LNCAP (cell line): ENCODE measurements around the gene CUL2.

Source experiments
- TF ChIP-seq, protein P1 (sequence below): fragments of 450-650 bp; IDR thresholded peaks from 2 replicates; pipeline ENCODE4 v1.5.1; 2017; ENCODE audit warnings: mild to moderate bottlenecking

CUL2 gene

DNA sequence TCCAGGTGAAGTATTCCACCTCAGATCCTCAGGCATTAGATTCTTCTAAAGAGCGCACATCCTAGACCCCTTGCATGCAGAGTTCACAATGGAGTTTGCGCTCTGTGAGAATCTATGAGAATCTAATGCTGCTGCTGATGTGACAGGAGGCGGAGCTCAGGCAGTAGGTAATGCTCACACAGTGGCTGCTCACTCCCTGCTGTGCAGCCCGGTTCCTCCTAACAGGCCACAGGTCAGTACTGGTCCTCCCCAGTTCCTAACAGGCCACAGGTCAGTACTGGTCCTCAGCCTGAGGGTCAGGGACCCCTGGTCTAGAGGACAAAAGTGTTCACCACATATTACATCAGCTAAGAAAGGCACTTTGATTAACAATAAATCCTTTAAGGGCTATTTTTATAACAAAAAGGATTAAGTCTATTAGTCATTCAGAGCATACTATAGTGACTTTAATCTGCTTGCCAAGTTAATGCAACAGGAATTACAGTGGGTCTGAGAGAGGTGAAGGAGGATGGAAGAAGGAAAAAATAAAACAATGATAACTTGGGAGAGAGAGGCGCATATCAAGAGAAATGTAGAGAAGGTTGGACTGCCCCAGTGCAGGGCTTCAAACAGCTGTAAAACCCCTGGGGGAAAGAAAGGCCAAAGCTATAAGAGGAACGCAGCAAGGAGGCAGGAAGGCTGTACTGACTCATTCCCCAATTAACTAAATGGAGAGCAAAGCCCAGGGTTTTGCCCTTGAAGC lies 49.2 kb downstream of the CUL2 start:
- TF ChIP-seq, protein P1, sequence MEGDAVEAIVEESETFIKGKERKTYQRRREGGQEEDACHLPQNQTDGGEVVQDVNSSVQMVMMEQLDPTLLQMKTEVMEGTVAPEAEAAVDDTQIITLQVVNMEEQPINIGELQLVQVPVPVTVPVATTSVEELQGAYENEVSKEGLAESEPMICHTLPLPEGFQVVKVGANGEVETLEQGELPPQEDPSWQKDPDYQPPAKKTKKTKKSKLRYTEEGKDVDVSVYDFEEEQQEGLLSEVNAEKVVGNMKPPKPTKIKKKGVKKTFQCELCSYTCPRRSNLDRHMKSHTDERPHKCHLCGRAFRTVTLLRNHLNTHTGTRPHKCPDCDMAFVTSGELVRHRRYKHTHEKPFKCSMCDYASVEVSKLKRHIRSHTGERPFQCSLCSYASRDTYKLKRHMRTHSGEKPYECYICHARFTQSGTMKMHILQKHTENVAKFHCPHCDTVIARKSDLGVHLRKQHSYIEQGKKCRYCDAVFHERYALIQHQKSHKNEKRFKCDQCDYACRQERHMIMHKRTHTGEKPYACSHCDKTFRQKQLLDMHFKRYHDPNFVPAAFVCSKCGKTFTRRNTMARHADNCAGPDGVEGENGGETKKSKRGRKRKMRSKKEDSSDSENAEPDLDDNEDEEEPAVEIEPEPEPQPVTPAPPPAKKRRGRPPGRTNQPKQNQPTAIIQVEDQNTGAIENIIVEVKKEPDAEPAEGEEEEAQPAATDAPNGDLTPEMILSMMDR: no peak

DNA sequence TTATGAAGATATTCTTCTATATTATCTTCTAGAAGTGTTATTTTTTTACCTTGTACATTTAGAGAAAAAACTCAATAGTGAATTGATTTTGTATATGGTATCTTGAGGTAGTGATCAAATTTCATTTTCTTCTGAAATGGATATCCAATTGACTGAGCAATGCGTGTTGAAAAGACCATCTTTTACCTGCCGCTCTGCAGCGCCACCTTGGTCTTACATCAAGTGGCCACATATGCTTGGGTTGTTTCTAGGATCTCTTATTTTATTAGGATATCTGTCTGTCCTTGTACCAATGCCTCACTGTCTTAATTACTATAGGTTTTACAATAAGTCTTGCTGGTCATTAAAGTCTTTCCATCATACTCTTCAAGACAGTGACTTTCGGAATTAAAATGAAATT lies 53.0 kb downstream of the CUL2 start:
- TF ChIP-seq, protein P1: no peak

DNA sequence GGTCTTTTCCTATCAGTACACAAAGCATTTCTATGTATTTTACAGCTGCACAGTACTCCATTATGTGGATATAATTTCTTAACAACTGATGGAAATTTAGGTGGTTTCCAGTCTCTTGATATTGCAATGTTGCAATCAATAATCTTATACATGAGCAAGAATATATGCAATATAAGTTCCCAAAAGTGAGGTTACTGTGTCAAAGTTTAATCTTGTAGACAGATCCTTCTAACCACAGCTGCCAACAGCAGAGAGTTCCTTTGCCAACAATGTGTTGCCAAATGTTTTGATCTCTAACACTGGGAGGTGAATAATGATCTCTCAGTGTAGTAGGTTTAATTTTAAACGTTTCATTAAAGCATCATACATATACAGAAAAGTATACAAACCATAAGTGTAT lies 54.5 kb downstream of the CUL2 start:
- TF ChIP-seq, protein P1: no peak

DNA sequence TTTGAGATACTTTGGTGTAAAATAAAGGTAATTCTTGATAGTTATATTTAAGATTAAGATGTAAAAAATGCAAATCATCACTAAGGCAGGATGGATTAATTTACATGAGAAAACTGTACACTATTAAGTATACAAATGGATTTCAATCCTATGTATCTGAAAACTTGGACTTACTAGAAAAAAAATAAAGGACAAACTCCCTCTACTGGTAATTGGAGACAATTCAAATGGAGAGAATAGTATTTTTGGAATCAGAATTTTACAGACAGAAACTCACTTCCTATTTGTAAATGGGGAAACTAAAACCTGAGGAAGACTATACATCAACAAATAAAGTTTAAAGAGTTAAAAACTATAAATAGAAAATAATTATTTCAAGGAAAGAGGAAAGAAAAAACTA lies 62.6 kb downstream of the CUL2 start:
- TF ChIP-seq, protein P1: peak; percentile 62

DNA sequence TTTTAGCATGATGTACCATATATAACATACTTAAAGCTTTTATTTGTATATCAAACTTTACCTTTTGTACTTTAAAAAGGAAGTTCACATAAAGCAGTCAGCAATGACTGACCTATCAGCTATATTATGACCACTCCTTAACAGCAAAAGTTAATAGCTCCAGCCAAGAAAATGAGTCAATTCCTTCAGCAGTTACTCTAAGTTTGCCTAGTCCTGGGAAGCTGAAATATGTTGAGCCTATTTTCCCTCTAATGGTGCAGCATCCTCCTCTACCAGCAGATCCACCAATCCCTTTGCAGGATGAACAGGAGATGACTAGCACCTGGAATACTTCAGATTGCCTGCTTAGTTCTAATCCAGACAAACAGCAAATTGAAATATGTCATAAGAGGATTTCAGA lies 64.2 kb downstream of the CUL2 start:
- TF ChIP-seq, protein P1: no peak

DNA sequence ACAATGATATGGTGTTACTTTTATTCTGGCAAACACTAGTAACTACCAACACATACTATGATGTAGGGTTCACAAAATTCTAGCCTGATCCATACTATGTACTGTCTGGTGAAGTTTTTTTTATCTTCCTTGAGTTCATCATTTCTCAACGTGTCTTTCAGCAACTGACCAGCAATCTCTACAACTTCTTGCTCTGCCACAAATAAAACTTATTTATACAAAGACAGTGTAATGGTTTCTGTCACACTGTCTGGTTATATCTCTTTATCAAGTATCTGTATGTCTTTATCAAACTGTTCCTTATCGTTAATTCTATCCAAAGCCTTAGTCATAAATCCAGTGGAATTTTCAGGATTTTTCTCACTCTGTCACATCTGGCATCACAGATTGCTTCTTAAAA lies 69.7 kb downstream of the CUL2 start:
- TF ChIP-seq, protein P1: no peak

DNA sequence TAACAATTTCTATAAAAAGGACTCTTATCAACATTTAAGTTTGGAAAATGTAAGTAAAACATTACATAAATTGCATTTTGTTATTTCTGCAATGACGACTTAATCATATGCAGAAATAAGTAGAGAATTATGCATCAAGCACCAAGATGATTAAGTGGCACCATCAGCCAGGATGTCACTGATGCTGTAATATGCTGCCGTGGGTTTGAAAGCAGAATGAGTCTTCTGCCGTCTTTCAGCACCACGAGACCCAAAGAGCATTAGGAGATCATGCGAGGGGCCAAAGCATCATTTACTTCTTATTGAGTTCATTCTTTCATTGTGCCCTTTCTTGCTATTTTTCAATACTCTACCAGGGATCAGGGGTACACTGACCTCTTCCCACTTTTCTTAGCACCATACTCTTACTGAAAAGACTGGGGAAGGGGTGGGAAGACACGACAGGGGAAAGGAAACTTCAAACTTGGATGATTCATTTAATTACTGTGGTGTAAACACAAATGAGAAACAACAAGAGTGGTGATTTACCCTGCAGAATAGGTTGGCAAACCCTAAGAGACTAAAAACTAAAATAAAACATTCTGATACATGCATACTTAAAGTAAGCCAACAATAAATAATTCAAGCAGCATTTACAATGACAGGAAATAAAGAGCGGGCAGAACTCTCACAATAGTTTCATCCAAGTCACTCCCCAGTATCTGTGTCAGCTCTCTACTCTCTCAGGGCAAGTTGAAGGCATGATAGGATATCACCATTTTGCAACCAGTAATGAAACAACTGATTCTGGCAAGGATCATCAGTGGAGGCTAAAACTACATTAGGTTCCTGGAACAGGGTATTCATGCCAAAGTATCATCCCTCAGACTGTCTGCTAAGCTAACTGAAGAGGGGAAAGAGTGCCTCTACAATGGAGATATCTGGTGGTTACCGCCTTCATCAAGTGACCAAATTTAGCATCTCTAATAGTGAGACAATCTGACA lies 70.8 kb downstream of the CUL2 start:
- TF ChIP-seq, protein P1: no peak
